ENCODE measurements around the gene SLC17A1.

SLC17A1 gene

GRCh38 chr6:25794784-25795183 is 37.1 kb downstream of the SLC17A1 start:
- Histone ChIP-seq H3K9ac (no peak overlapping the region), H3K27ac (no peak overlapping the region), H3K36me3 (ENCODE audit: insufficient read depth) (no peaks in the 10 kb centered on the region), H3K4me1 (ENCODE audit: low read depth, poor library complexity, severe bottlenecking) (no peaks in the 10 kb centered on the region), H3K27me3 (ENCODE audit: insufficient read depth, low read depth) (no peaks in the 10 kb centered on the region), H4K20me1 (ENCODE audit: insufficient read depth) (no peaks in the 10 kb centered on the region), H2AFZ (ENCODE audit: low read depth) (no peak overlapping the region), H3K4me2 (no peak overlapping the region), H3K79me2 (ENCODE audit: insufficient read depth, low read depth) (no peaks in the 10 kb centered on the region), H3K4me3 (IDR thresholded peaks at IDR 0.05; ENCODE audit: insufficient read depth, low read depth, low read length) (no peak overlapping the region)
- no peak for TF ChIP-seq CTCF (conservative IDR thresholded peaks at IDR 0.05; ENCODE audit: low read depth, low read length)

- Histone ChIP-seq H3K27me3 (ENCODE audit: insufficient read depth, low read depth) (no peaks in the 10 kb centered on the region), H3K4me1 (ENCODE audit: low read depth, poor library complexity, severe bottlenecking) (no peaks in the 10 kb centered on the region), H3K4me3 (IDR thresholded peaks at IDR 0.05; ENCODE audit: insufficient read depth, low read depth, low read length) (no peak overlapping the region), H2AFZ (ENCODE audit: low read depth) (no peak overlapping the region), H3K4me2 (no peak overlapping the region), H3K36me3 (ENCODE audit: insufficient read depth) (no peaks in the 10 kb centered on the region), H3K79me2 (ENCODE audit: insufficient read depth, low read depth) (no peaks in the 10 kb centered on the region), H4K20me1 (ENCODE audit: insufficient read depth) (no peaks in the 10 kb centered on the region), H3K9ac (no peak overlapping the region), H3K27ac (no peak overlapping the region)
- no peak for TF ChIP-seq CTCF (conservative IDR thresholded peaks at IDR 0.05; ENCODE audit: low read depth, low read length)
These were observed 37.9 kb downstream of the SLC17A1 start for GRCh38 chr6:25793970-25794369.

GRCh38 chr6:25792016-25792415 is 39.8 kb downstream of the SLC17A1 start:
- Histone ChIP-seq H3K27me3 (ENCODE audit: insufficient read depth, low read depth) (no peaks in the 10 kb centered on the region), H3K79me2 (ENCODE audit: insufficient read depth, low read depth) (no peaks in the 10 kb centered on the region), H3K4me3 (IDR thresholded peaks at IDR 0.05; ENCODE audit: insufficient read depth, low read depth, low read length) (no peak overlapping the region), H3K4me1 (ENCODE audit: low read depth, poor library complexity, severe bottlenecking) (no peaks in the 10 kb centered on the region), H3K36me3 (ENCODE audit: insufficient read depth) (no peaks in the 10 kb centered on the region), H3K9ac (no peak overlapping the region), H3K27ac (no peak overlapping the region), H3K4me2 (no peak overlapping the region), H4K20me1 (ENCODE audit: insufficient read depth) (no peaks in the 10 kb centered on the region), H2AFZ (ENCODE audit: low read depth) (no peak overlapping the region)
- no peak for TF ChIP-seq CTCF (conservative IDR thresholded peaks at IDR 0.05; ENCODE audit: low read depth, low read length)

- H3K27ac ChIP-seq, result no peak overlapping the region
- H3K4me3 ChIP-seq (IDR thresholded peaks at IDR 0.05; ENCODE audit: insufficient read depth, low read depth, low read length), result no peak overlapping the region
- no peak for TF ChIP-seq CTCF (conservative IDR thresholded peaks at IDR 0.05; ENCODE audit: low read depth, low read length)
These were observed 42.4 kb downstream of the SLC17A1 start for GRCh38 chr6:25789475-25789874.

More at GRCh38 chr6:25789475-25789874, 42.4 kb downstream of the SLC17A1 start:
- no peaks in the 10 kb centered on the region for H3K4me1 ChIP-seq (ENCODE audit: low read depth, poor library complexity, severe bottlenecking)
- no peaks in the 10 kb centered on the region for H4K20me1 ChIP-seq (ENCODE audit: insufficient read depth)
- no peak overlapping the region for H3K4me2 ChIP-seq
- H3K9ac ChIP-seq, result no peak overlapping the region
- no peaks in the 10 kb centered on the region for H3K79me2 ChIP-seq (ENCODE audit: insufficient read depth, low read depth)
- no peak overlapping the region for H2AFZ ChIP-seq (ENCODE audit: low read depth)
- no peaks in the 10 kb centered on the region for H3K27me3 ChIP-seq (ENCODE audit: insufficient read depth, low read depth)
- H3K36me3 ChIP-seq (ENCODE audit: insufficient read depth), result no peaks in the 10 kb centered on the region
